GM12872 (cell line): Measurements from ENCODE around the gene SLC28A1.

Experiments
- CTCF ChIP-seq: IDR thresholded peaks from 3 replicates; pipeline ENCODE4 v1.5.1; 2011; ENCODE audit warnings: low read depth, mild to moderate bottlenecking, low read length, moderate library complexity; ENCODE audit not compliant: insufficient read depth

Gene SLC28A1

GRCh38 chr15:84888639-84889038 is 4.2 kb downstream of the SLC28A1 start:
- no peak for TF ChIP-seq CTCF

GRCh38 chr15:84889313-84889990 is 5.0 kb downstream of the SLC28A1 start:
- TF ChIP-seq CTCF: no peak

GRCh38 chr15:84889991-84890669 is 5.7 kb downstream of the SLC28A1 start:
- no peak for TF ChIP-seq CTCF

- no peak for TF ChIP-seq CTCF
Measured at GRCh38 chr15:84890670-84891162, 6.3 kb downstream of the SLC28A1 start.

GRCh38 chr15:84891339-84891738 is 6.9 kb downstream of the SLC28A1 start:
- TF ChIP-seq CTCF: no peak

- no peak for TF ChIP-seq CTCF
Measured at GRCh38 chr15:84892786-84893307, 8.4 kb downstream of the SLC28A1 start.

GRCh38 chr15:84893607-84894006 is 9.1 kb downstream of the SLC28A1 start:
- TF ChIP-seq CTCF: no peak
